B cell (primary cell): ENCODE measurements around the gene PSMG3.

Experiments used
- EZH2 ChIP-seq: IDR thresholded peaks from 2 replicates; pipeline ENCODE4 v1.6.1; 2012; ENCODE audit warnings: borderline replicate concordance, low read depth, mild to moderate bottlenecking, moderate library complexity, low read length; ENCODE audit not compliant: insufficient read depth, poor library complexity, severe bottlenecking
- TF ChIP-seq, protein P1 (sequence below): fragments of 200-600 bp; IDR thresholded peaks from one replicate; pipeline ENCODE4 v1.8.0; 2022; ENCODE audit warnings: antibody characterized with exemption, mild to moderate bottlenecking

DNA sequence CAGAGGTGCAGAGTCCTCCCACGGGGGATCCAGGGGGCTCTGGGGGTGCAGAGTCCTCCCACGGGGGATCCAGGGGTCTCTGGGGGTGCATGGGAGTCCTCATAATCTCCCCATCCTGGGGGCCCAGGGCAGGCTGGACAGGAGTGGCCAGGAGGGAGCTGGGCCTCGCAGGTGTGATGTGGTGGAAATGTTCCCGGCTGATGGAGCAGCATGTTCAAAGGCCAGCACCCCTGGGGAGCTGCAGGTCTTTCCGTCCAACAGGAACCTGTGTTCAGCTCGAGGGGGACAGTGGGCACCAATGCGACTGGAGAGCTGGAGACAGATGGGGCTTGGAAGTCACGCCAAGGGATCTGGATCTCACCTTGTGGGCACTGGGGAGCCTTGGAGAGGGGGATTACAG, 38.5 kb upstream of the PSMG3 start:
- TF ChIP-seq, protein P1, sequence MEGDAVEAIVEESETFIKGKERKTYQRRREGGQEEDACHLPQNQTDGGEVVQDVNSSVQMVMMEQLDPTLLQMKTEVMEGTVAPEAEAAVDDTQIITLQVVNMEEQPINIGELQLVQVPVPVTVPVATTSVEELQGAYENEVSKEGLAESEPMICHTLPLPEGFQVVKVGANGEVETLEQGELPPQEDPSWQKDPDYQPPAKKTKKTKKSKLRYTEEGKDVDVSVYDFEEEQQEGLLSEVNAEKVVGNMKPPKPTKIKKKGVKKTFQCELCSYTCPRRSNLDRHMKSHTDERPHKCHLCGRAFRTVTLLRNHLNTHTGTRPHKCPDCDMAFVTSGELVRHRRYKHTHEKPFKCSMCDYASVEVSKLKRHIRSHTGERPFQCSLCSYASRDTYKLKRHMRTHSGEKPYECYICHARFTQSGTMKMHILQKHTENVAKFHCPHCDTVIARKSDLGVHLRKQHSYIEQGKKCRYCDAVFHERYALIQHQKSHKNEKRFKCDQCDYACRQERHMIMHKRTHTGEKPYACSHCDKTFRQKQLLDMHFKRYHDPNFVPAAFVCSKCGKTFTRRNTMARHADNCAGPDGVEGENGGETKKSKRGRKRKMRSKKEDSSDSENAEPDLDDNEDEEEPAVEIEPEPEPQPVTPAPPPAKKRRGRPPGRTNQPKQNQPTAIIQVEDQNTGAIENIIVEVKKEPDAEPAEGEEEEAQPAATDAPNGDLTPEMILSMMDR: no peak
- no peak for TF ChIP-seq EZH2
